ENCODE data around the gene EGFL7.

Gene EGFL7

DNA sequence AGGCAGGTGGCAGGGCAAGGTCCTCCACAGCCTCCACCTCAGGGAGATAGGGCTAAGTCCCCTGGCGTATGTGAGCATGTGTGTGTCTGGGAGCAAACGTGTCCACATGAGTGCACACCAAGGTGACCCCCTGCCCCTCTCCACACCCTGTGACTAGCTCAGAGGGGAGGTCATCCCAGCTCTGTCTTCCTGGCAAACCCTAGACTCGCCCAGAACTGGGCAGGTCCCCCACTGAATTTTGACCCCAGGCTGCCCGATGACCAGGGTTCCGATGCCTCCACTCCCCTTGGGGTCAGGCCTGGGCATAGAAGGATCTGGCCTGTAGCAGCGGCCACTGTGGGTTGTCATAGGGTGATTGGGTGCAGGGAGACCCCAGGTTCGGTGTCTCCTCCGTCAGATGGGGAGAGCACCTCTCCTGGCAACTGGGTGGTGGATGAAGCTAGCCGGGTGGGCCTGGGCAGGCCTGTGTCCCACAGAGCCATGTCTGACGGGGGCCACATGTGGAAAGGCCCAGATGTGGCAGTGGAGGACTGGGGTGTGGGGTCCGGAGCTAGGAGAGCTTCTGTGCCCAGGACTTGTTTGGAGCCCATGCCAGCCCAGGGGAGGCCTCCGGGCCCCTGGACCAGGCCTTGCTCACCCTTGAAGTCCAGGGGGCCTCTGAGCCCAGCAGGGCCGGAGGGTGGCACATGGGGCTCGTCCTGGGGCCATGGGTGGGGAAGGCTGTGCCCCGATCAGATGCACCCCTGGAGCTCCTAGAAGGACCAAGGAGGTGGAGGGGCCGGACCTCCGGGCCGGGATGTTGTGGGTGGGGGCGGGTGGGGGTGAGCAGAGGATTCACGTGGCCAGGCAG, 55.9 kb downstream of the EGFL7 start:
- no peak for DNase-seq (ENCODE audit: low read depth)

DNA sequence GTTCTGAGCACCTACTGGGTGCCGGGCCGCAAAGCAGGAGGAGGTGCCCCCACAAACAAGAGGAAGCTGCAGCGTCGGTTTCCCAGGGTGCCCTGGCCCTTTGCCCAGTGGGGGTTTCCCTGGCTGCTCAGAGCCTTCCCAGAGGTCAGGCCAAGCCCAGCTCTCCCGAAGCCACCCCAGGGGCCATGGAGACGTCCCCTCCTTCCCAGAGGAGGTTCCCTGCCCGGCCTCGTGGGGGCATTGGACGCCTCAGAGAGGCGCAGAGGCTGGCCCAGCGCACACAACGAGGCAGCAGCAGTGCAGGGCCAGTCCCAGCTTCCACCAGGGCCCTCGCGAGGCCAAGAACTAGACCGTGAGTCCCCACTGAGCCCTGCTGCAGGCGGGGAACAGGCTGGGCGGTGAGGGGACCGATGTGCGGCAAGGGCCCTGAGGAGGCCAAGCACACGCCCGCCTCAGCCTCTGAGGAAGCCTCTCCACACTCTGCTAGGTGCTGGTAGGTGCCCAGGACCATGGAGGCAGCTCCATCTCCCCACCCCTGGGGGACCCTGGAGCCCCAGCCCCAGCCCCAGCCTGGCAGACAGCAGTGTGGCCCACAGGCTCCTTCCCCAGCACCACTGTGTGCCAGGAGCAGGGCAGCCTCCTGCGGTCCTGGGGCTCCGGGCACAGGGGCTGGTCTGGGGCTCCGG, 56.6 kb downstream of the EGFL7 start:
- DNase-seq (ENCODE audit: low read depth): no peak

DNA sequence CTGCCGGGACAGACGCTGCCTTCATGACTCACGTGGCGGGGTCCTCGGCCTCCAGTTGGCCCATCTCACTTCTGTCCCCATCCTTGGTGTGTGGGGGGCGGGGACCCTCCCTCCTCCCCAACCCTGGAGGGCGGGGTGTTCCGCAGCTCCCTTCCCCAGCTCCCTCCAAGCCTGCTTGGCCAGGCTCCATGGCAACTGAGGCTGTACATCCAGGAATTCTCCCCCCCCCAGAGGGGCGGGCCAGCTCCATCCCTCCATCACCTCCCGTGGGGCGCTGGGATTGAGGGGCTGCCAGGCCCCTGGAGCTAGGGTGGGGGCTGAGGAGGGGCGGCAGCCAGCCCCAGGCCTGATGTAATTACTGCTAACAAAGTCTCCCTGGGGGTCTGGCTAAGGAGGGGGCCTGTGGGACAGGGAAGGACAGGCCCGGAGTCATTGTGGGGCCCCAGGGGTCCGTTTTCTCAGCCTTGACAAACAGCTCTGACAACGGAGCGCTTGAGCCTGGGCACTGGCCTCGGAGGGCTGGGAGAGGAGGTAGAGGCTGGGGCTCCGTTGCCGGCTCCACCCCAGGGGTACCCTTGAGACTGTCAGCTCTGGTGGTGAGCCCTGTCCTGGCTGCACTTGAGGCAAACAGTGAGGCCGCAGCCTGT, 57.7 kb downstream of the EGFL7 start:
- no peak for DNase-seq (ENCODE audit: low read depth)

DNA sequence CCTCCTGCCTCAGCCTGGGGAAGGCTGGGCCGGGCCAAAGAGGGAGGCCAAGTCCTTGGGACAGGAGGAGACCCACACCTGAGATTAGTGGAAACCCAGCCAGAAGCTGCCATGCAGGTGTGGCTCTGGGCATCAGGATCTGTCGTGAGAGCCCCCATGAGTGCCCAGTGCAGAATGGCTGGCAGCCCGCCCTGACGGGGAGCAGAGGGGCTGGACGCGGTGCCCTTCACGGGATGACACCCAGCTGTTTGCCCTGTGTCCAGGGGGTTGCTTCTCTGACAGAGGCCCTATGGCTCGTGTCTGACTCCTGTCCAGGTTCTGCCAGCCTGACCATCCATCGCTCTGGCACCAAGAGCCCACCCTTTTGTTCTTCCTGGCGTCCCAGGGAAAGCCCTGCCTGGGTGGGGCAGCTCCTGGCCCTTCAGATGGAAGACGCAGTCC, 58.2 kb downstream of the EGFL7 start:
- DNase-seq (ENCODE audit: low read depth): no peak

DNA sequence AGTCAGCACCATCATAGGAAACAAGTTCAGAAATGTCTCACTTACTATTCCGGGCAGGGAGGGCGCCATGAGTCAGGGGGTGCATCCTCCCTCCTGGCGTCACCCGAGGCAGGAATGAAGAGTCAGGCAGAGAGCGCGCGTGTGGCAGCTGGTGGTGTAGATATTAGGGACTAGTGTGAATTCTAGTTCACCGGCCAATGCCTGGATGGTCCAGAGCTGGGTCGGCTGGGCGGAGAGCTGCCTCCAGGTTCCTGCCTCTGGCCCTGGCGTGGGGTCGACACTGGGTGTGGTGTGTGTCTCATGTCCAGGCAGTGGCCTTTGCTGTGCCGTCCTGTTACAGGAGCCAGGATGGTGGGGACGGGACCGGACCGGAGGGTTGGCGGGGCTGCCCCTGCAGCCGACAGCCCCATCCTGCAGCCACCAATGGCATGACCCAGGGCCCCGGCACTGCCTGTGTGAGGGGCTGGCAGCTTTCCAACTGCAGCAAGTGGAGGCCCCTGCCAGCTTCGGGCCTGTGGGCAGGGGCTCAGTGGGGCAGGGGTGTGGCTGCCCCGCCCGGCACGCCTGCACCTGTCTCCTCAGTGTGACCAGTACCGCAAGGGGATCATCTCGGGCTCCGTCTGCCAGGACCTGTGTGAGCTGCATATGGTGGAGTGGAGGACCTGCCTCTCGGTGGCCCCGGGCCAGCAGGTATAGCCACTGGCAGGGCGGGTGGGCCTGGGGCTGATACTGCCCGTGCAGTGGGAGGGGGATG, 58.8 kb downstream of the EGFL7 start:
- DNase-seq (ENCODE audit: low read depth): peak; percentile 45
